ENCODE measurements around the gene MASP2. TPM values are rescaled to one million over a fixed set of nuclear protein-coding genes. Genes with fewer than 3 reads are reported as not detected.

Gene MASP2
- total and polyA plus RNA-seq, 2 of the 8 experiments (the other 6 are each of a cell fraction or from before 2014, with no cell fraction given), result 0.54 to 1.2 TPM

- TF ChIP-seq RAD21 (IDR thresholded peaks at IDR 0.05 in 1 of 2, conservative IDR thresholded peaks at IDR 0.05 in 1 of 2; ENCODE audit: low read depth in 2 of 2, low read length in 2 of 2), result peak in 1 of 2 experiments; percentile 25; a peak in 1 of 4 replicates
- no peak for TF ChIP-seq SP4 (IDR thresholded peaks at IDR 0.05; ENCODE audit: low read length)
- no peak for TF ChIP-seq RFX5 (IDR thresholded peaks at IDR 0.05; ENCODE audit: borderline replicate concordance, low read depth, low read length)
- TF ChIP-seq CHD2 (IDR thresholded peaks at IDR 0.05; ENCODE audit: low read length), result no peak
- no peak for TF ChIP-seq ATF2 (IDR thresholded peaks at IDR 0.05; ENCODE audit: low read length)
- TF ChIP-seq TBP (IDR thresholded peaks at IDR 0.05; ENCODE audit: low read depth, low read length), result peak; percentile 58
- TF ChIP-seq SP1 (IDR thresholded peaks at IDR 0.05; ENCODE audit: low read depth, low read length), result peak; percentile 80; the same call in 1 of the 2 replicates
- no peak for TF ChIP-seq KDM1A (IDR thresholded peaks at IDR 0.05; ENCODE audit: borderline replicate concordance, low read length)
- TF ChIP-seq SUZ12 (IDR thresholded peaks at IDR 0.05; ENCODE audit: low read length), result no peak
- peak; percentile 73 to 81; a peak in 2 of 4 replicates for TF ChIP-seq SIN3A (conservative IDR thresholded peaks at IDR 0.05 in 1 of 2, IDR thresholded peaks at IDR 0.05 in 1 of 2; ENCODE audit: low read depth in 1 of 2, low read length in 2 of 2)
- TF ChIP-seq JUND (IDR thresholded peaks at IDR 0.05; ENCODE audit: low read length), result no peak
- no peak for TF ChIP-seq CBX5 (IDR thresholded peaks at IDR 0.05; ENCODE audit: low read depth, low read length)
- TF ChIP-seq POLR2A (IDR thresholded peaks at IDR 0.05; ENCODE audit: control extremely low read depth in 1 of 2, low read depth in 2 of 2, low read length in 2 of 2), result peak in 1 of 2 experiments; percentile 18; a peak in 1 of 3 replicates
- 0 out of 4 replicates have a peak, but pooled peaks of 1 of the 2 experiments have one; percentile 20 for TF ChIP-seq HDAC2 (IDR thresholded peaks at IDR 0.05; ENCODE audit: borderline replicate concordance in 1 of 2, low read depth in 2 of 2, low read length in 2 of 2)
- peak; percentile 69 for TF ChIP-seq USF2 (IDR thresholded peaks at IDR 0.05; ENCODE audit: low read length)
- TF ChIP-seq CTBP2 (IDR thresholded peaks at IDR 0.05; ENCODE audit: borderline replicate concordance, insufficient read depth, insufficient read length, low read length), result no peak
- no peak for TF ChIP-seq TAF7 (optimal IDR thresholded peaks at IDR 0.05; ENCODE audit: borderline replicate concordance, low read depth, low read length)
- TF ChIP-seq POLR2AphosphoS5 (IDR thresholded peaks at IDR 0.05; ENCODE audit: low read depth, low read length), result no peak
- TF ChIP-seq NRF1 (IDR thresholded peaks at IDR 0.05; ENCODE audit: low read depth, low read length), result no peak
- no peak for TF ChIP-seq ZNF274 (IDR thresholded peaks at IDR 0.05; ENCODE audit: borderline replicate concordance, extremely low read depth, low read length)
These were observed 13.2 kb upstream of the MASP2 start, which contains the start of gene SRM (continued) for GRCh38 chr1:11059968-11060830.
